IMR-90 (cell line): Measurements from ENCODE around the gene PCDHB15. TPM values are rescaled to one million over a fixed set of nuclear protein-coding genes. Genes with fewer than 3 reads are reported as not detected.

Experiments
- polyA plus RNA-seq, 3 experiments: library from polyadenylated mRNA; depleted of rRNA; stranded (reverse); fragments of >200 nt; gene quantifications; 2 replicates each; pipeline ENCODE4 v1.2.3, GENCODE V29; 2012; ENCODE audit warnings: low replicate concordance in 1 of 3
- total RNA-seq: library from RNA; depleted of rRNA; stranded (reverse); fragments of >200 nt; gene quantifications from 2 replicates; pipeline ENCODE4 v1.2.3, GENCODE V29; 2012; rRNA removed

PCDHB15 gene
- total and polyA plus RNA-seq, 2 of the 4 experiments (the other 2 are of a cell fraction) = 0.17 to 0.18 TPM

Other genes with a start within 250 kb of the PCDHB15 start
Only the 30 nearest of the 39 such genes appear.
- 0.36 and 0.56 TPM in 2 replicates for gene PCDHB2, start 150.8 kb upstream of the PCDHB15 start, total RNA-seq
- 0.46 and 0.65 TPM in 2 replicates for gene PCDHB2, start 150.8 kb upstream of the PCDHB15 start, polyA plus RNA-seq (2012; rRNA removed)
- gene PCDHB3, start 144.9 kb upstream of the PCDHB15 start, total RNA-seq = under 0.01 and 0.18 TPM in 2 replicates
- gene PCDHB3, start 144.9 kb upstream of the PCDHB15 start, polyA plus RNA-seq (2012; rRNA removed) = 0.10 and 0.12 TPM in 2 replicates
- under 0.01 TPM in 1 of 2 replicates, not detected in the other for gene PCDHB4, start 123.6 kb upstream of the PCDHB15 start, total RNA-seq
- gene PCDHB4, start 123.6 kb upstream of the PCDHB15 start, polyA plus RNA-seq (2012; rRNA removed) = 0.03 and 0.06 TPM in 2 replicates
- gene PCDHB5, start 110.2 kb upstream of the PCDHB15 start, total RNA-seq = 0.18 and 0.28 TPM in 2 replicates
- gene PCDHB5, start 110.2 kb upstream of the PCDHB15 start, polyA plus RNA-seq (2012; rRNA removed) = 0.32 TPM in 2 replicates
- under 0.01 TPM in 1 of 2 replicates, not detected in the other for gene PCDHB6, start 95.3 kb upstream of the PCDHB15 start, total RNA-seq
- gene PCDHB6, start 95.3 kb upstream of the PCDHB15 start, polyA plus RNA-seq (2012; rRNA removed) = 0.07 and 0.11 TPM in 2 replicates
- 0.18 and 0.28 TPM in 2 replicates for gene PCDHB7, start 72.8 kb upstream of the PCDHB15 start, total RNA-seq
- 0.27 and 0.38 TPM in 2 replicates for gene PCDHB7, start 72.8 kb upstream of the PCDHB15 start, polyA plus RNA-seq (2012; rRNA removed)
- 0.18 and 0.28 TPM in 2 replicates for gene PCDHB8, start 67.6 kb upstream of the PCDHB15 start, total RNA-seq
- gene PCDHB8, start 67.6 kb upstream of the PCDHB15 start, polyA plus RNA-seq (2012; rRNA removed) = 0.03 and 0.07 TPM in 2 replicates
- gene PCDHB16, start 63.0 kb upstream of the PCDHB15 start, total RNA-seq = 0.18 and 0.56 TPM in 2 replicates
- gene PCDHB16, start 63.0 kb upstream of the PCDHB15 start, polyA plus RNA-seq (2012; rRNA removed) = 0.36 and 0.93 TPM in 2 replicates
- under 0.01 and 0.18 TPM in 2 replicates for gene PCDHB9, start 58.2 kb upstream of the PCDHB15 start, total RNA-seq
- 0.10 and 0.24 TPM in 2 replicates for gene PCDHB9, start 58.2 kb upstream of the PCDHB15 start, polyA plus RNA-seq (2012; rRNA removed)
- gene PCDHB10, start 53.0 kb upstream of the PCDHB15 start, total RNA-seq = under 0.01 and 0.18 TPM in 2 replicates
- 0.19 and 0.22 TPM in 2 replicates for gene PCDHB10, start 53.0 kb upstream of the PCDHB15 start, polyA plus RNA-seq (2012; rRNA removed)
- gene PCDHB11, start 45.8 kb upstream of the PCDHB15 start, total RNA-seq = under 0.01 TPM in 2 replicates
- 0.05 TPM in 1 of 2 replicates, not detected in the other for gene PCDHB11, start 45.8 kb upstream of the PCDHB15 start, polyA plus RNA-seq (2012; rRNA removed)
- under 0.01 and 0.18 TPM in 2 replicates for gene PCDHB12, start 36.7 kb upstream of the PCDHB15 start, total RNA-seq
- gene PCDHB12, start 36.7 kb upstream of the PCDHB15 start, polyA plus RNA-seq (2012; rRNA removed) = 0.09 and 0.13 TPM in 2 replicates
- gene PCDHB13, start 31.5 kb upstream of the PCDHB15 start, total RNA-seq = 0.18 and 0.28 TPM in 2 replicates
- 0.26 and 0.27 TPM in 2 replicates for gene PCDHB13, start 31.5 kb upstream of the PCDHB15 start, polyA plus RNA-seq (2012; rRNA removed)
- 0.18 and 0.28 TPM in 2 replicates for gene PCDHB14, start 22.1 kb upstream of the PCDHB15 start, total RNA-seq
- gene PCDHB14, start 22.1 kb upstream of the PCDHB15 start, polyA plus RNA-seq (2012; rRNA removed) = 0.36 and 0.39 TPM in 2 replicates
- gene SLC25A2, start 58.7 kb downstream of the PCDHB15 start, total RNA-seq = 0.28 TPM in 1 of 2 replicates, not detected in the other
- gene SLC25A2, start 58.7 kb downstream of the PCDHB15 start, polyA plus RNA-seq (2012; rRNA removed) = not detected in 2 replicates
- 51.8 and 100 TPM in 2 replicates for gene TAF7, start 75.4 kb downstream of the PCDHB15 start, total RNA-seq
- gene TAF7, start 75.4 kb downstream of the PCDHB15 start, polyA plus RNA-seq (2012; rRNA removed) = 38.4 and 45.7 TPM in 2 replicates
- gene PCDHGA1, start 85.1 kb downstream of the PCDHB15 start, total RNA-seq = 0.83 and 0.90 TPM in 2 replicates
- gene PCDHGA1, start 85.1 kb downstream of the PCDHB15 start, polyA plus RNA-seq (2012; rRNA removed) = 0.86 and 0.92 TPM in 2 replicates
- gene PCDHGA2, start 93.4 kb downstream of the PCDHB15 start, total RNA-seq = 3.3 and 3.4 TPM in 2 replicates
- 3.6 and 4.0 TPM in 2 replicates for gene PCDHGA2, start 93.4 kb downstream of the PCDHB15 start, polyA plus RNA-seq (2012; rRNA removed)
- gene PCDHGA3, start 98.4 kb downstream of the PCDHB15 start, total RNA-seq = 1.4 and 1.7 TPM in 2 replicates
- gene PCDHGA3, start 98.4 kb downstream of the PCDHB15 start, polyA plus RNA-seq (2012; rRNA removed) = 1.6 and 1.8 TPM in 2 replicates
- gene PCDHGB1, start 104.7 kb downstream of the PCDHB15 start, total RNA-seq = 3.3 and 3.6 TPM in 2 replicates
- 1.9 TPM in 2 replicates for gene PCDHGB1, start 104.7 kb downstream of the PCDHB15 start, polyA plus RNA-seq (2012; rRNA removed)
- 5.0 and 5.4 TPM in 2 replicates for gene PCDHGA4, start 109.6 kb downstream of the PCDHB15 start, total RNA-seq
- gene PCDHGA4, start 109.6 kb downstream of the PCDHB15 start, polyA plus RNA-seq (2012; rRNA removed) = 3.0 and 3.5 TPM in 2 replicates
- 2.8 and 3.0 TPM in 2 replicates for gene PCDHGB2, start 114.6 kb downstream of the PCDHB15 start, total RNA-seq
- 2.4 and 2.6 TPM in 2 replicates for gene PCDHGB2, start 114.6 kb downstream of the PCDHB15 start, polyA plus RNA-seq (2012; rRNA removed)
- 1.7 and 2.0 TPM in 2 replicates for gene PCDHGA5, start 118.8 kb downstream of the PCDHB15 start, total RNA-seq
- gene PCDHGA5, start 118.8 kb downstream of the PCDHB15 start, polyA plus RNA-seq (2012; rRNA removed) = 1.3 and 1.4 TPM in 2 replicates
- gene PCDHGB3, start 124.8 kb downstream of the PCDHB15 start, total RNA-seq = 5.9 and 6.7 TPM in 2 replicates
- gene PCDHGB3, start 124.8 kb downstream of the PCDHB15 start, polyA plus RNA-seq (2012; rRNA removed) = 3.3 and 3.4 TPM in 2 replicates
- 4.1 and 4.2 TPM in 2 replicates for gene PCDHGA6, start 128.5 kb downstream of the PCDHB15 start, total RNA-seq
- 4.7 TPM in 2 replicates for gene PCDHGA6, start 128.5 kb downstream of the PCDHB15 start, polyA plus RNA-seq (2012; rRNA removed)
- 3.3 and 3.4 TPM in 2 replicates for gene PCDHGA7, start 137.3 kb downstream of the PCDHB15 start, total RNA-seq
- gene PCDHGA7, start 137.3 kb downstream of the PCDHB15 start, polyA plus RNA-seq (2012; rRNA removed) = 3.1 and 3.2 TPM in 2 replicates
- 16.4 and 17.6 TPM in 2 replicates for gene PCDHGB4, start 142.3 kb downstream of the PCDHB15 start, total RNA-seq
- 10.0 TPM in 2 replicates for gene PCDHGB4, start 142.3 kb downstream of the PCDHB15 start, polyA plus RNA-seq (2012; rRNA removed)
- 2.0 and 2.2 TPM in 2 replicates for gene PCDHGA8, start 147.2 kb downstream of the PCDHB15 start, total RNA-seq
- gene PCDHGA8, start 147.2 kb downstream of the PCDHB15 start, polyA plus RNA-seq (2012; rRNA removed) = 0.87 and 0.89 TPM in 2 replicates
- gene PCDHGB5, start 152.6 kb downstream of the PCDHB15 start, total RNA-seq = 17.2 and 17.5 TPM in 2 replicates
- gene PCDHGB5, start 152.6 kb downstream of the PCDHB15 start, polyA plus RNA-seq (2012; rRNA removed) = 20.0 and 21.1 TPM in 2 replicates
- 3.9 and 4.5 TPM in 2 replicates for gene PCDHGA9, start 157.4 kb downstream of the PCDHB15 start, total RNA-seq
- gene PCDHGA9, start 157.4 kb downstream of the PCDHB15 start, polyA plus RNA-seq (2012; rRNA removed) = 1.5 and 1.8 TPM in 2 replicates